Measurements from ENCODE around the gene KRTAP3-3.
"Not testable (repeated sequence)": the region's sequence is repeated elsewhere in the genome, so short reads cannot be mapped to it uniquely, and the experiment has no call there.

The KRTAP3-3 gene

DNA sequence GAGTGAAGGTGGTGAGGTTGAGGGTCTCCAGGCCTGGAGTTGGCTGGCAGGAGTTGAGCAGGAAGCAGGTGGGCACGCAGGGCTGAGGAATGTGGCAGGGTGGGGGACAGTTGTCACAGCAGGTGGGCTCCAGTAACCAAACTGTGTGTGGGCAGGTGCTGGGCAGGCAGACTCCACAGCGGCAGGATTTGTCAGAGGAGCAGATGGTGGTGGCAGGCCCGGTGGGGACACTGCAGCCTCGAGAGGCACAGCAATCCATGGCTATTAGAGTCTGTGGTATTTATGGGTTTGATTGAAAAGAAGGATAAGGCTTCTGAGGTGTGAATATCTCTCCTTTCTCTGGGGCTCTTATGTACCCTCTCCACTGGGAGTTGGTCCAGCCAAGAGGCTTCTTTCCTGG is at the start of gene KRTAP3-3:
Gene KRTAP3-3 (minus strand): TSS at position 326 of the 400 bp plus-strand sequence. CDS start 67 bp downstream, at position 259.
- no peak for DNase-seq (ENCODE audit: low spot score)

DNA sequence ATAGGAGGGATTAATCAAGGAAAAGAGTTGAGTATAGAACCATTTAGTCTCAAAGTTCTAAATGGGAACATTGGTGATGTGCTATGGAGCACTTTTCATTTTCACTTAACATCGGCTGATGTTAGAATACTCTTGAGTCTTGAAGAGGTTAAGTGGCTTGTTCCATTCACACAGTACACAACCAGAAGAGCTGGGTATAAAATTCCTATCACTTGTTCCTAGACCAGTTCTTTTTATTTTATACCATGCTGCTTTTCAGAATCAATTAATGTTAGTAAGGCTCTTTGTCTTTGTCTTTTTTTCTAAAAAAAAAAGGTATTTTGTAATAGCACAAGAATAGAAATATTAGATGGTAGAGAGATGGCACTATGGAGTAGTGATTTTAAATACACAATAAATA is 49.0 kb upstream of the KRTAP3-3 start:
- no peak for DNase-seq (ENCODE audit: low spot score)

DNA sequence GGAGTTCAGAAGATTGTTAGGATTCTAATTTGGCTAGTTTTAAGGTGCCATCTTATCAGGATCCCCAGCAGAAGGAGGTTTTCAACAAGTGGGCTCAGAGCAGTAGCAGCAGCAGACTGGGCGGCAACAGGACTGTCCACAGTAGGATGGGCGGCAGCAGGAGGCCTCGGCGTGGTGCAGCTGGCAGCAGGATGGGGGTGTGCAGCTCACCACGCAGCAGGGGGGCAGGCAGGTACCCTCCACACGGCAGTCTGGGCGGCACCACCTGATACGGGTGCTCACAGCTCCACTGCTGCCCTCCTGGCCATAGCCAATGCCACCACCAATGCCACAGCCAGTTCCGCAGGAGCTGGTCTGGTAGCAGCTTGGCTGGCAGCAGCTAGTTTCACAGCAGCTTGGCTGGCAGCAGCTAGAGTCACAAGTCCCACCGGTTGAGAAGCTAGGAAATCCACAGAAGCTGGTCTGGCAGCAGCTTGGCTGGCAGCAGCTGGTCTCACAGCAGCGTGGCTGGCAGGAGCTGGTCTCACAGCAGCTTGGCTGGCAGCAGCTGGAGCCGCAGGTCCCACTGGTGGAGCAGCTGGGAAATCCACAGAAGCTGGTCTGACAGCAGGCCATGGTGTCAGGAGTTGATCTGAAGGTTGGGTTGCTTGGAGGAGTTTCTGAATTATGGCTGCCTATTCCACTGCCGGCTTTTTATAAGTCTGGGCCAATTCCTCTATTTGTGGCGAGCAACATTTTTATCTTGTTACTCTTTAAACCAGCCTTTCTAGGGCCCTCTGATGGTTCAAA is 47.0 kb upstream of the KRTAP3-3 start, which contains the start of gene KRTAP1-1:
Gene KRTAP1-1 (minus strand): TSS at position 668 of the 789 bp plus-strand sequence. CDS start 53 bp downstream, at position 615.
- peak; percentile 43 for DNase-seq (ENCODE audit: low spot score)

DNA sequence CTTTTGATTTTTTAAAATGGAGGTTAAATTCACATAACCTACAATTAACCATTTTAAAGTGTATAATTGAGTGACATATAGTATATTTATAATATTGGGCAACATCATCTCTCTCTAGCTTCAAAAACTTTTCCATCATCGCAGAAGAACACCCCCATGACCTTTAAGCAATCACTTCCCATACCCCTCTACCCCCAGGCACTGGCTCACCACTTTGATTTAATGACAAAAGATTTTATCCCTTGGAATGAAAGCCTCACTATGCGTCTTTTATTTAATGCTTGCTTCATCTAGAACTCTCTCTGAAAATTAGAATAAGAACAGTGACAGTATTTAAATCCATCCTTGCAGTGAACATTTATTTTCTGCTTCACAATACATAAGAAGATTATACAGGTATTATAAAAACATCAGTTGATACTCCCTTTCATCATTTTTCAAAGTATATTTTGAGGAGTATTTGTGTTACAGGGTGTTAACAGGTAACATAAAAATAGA is 43.9 kb upstream of the KRTAP3-3 start:
- no peak for DNase-seq (ENCODE audit: low spot score)

DNA sequence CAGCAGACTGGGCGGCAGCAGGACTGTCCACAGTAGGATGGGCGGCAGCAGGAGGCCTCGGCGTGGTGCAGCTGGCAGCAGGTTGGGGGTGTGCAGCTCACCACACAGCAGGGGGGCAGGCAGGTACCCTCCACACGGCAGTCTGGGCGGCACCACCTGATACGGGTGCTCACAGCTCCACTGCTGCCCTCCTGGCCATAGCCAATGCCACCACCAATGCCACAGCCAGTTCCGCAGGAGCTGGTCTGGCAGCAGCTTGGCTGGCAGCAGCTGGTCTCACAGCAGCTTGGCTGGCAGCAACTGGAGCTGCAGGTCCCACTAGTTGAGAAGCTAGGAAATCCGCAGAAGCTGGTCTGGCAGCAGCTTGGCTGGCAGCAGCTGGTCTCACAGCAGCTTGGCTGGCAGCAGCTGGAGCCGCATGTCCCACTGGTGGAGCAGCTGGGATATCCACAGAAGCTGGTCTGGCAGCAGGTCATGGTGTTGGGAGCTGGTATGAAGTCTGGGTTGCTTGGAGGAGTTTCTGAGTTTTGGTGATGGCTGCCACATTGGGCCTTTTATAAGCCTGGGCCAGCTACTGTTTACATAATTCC is 40.5 kb upstream of the KRTAP3-3 start, which contains the start of gene KRTAP1-3:
Gene KRTAP1-3 (minus strand): TSS at position 529 of the 590 bp plus-strand sequence. CDS start 53 bp downstream, at position 476.
- not testable (repeated sequence) for DNase-seq (ENCODE audit: low spot score)

DNA sequence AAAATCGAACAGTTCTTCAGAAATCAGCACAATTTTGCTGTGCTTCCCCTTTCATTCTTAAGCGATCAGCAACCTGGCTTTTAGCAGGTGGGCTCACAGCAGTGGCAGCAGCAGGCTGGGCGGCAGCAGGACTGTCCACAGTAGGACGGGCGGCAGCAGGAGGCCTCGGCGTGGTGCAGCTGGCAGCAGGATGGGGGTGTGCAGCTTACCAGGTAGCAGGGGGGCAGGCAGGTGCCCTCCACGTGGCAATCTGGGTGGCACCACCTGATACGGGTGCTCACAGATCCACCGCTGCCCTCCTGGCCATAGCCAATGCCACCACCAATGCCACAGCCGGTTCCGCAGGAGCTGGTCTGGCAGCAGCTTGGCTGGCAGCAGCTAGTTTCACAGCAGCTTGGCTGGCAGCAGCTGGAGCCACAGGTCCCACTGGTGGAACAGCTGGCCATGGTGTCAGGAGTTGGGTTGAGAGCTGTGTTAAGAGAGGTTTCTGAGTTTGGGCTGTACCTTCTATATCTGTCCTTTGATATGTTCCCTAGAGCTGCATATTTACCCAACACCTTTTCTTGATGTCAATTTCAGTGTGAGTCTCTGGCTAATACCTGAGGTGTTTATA is 35.8 kb upstream of the KRTAP3-3 start, which contains the start of gene KRTAP1-4:
Gene KRTAP1-4 (minus strand): TSS at position 563 of the 613 bp plus-strand sequence. CDS start 117 bp downstream, at position 446.
- no peak for DNase-seq (ENCODE audit: low spot score)

DNA sequence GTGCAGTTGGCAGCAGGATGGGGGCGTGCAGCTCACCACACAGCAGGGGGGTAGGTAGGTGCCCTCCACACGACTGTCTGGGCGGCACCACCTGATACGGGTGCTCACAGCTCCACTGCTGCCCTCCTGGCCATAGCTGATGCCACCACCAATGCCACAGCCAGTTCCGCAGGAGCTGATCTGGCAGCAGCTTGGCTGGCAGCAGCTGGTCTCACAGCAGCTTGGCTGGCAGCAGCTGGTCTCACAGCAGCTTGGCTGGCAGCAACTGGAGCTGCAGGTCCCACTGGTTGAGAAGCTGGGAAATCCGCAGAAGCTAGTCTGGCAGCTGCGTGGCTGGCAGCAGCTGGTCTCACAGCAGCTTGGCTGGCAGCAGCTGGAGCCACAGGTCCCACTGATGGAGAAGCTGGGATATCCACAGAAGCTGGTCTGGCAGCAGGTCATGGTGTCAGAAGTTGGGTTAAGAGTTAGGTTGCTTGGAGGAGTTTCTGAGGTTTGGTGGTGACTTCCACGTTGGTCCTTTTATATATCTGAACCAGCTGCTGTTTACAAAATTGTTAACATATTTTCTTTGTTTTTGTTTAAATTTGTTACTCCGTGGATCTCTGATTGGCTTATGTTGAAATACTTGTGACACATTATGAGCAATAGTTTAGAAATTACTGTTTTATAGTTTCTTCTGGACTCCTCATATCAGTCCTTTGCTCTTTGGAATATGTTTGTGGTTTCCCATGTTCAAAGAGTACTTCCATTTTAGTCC is 32.9 kb upstream of the KRTAP3-3 start, which contains the start of gene KRTAP1-5:
Gene KRTAP1-5 (minus strand): TSS at position 494 of the 757 bp plus-strand sequence. CDS start 53 bp downstream, at position 441.
- peak; percentile 68 for DNase-seq (ENCODE audit: low spot score)

DNA sequence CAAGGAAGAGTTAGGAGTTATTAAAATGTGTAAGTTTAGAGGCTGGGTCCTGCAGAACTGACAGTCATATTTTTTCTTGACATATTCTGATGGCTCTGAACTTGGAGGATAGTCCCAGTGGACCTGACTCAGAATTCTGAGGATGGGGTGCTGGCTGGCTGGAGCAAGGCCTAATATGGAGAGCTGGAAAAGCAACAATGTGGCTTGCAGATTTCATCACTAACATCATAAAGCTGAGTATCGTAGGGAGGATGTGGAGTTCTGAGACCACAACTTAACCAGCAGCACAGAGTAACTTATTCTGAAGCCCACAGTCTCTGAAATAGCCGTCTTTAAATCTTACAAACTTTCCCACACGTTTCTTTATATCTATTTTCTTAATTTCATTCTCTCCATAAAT is 30.7 kb upstream of the KRTAP3-3 start:
- DNase-seq (ENCODE audit: low spot score) = peak; percentile 51

DNA sequence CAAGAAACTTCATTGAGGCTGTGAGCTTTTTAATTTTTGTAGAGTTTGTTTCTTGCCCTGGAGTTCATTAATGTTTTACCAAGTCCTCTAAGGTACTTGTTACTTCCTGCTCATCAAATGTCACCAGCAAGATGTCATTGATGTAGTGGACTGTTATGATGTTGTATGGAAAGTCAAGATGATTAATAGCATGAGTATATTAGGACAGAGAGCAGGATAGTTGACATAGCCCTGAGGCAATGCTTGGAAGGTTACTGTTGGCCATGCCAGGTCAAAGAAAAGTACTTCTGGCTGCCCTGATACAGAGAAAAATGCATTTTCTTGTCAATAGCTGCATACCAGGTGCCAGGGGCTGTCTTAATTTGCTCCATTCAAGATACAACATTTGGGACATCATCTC is 26.4 kb upstream of the KRTAP3-3 start:
- no peak for DNase-seq (ENCODE audit: low spot score)

DNA sequence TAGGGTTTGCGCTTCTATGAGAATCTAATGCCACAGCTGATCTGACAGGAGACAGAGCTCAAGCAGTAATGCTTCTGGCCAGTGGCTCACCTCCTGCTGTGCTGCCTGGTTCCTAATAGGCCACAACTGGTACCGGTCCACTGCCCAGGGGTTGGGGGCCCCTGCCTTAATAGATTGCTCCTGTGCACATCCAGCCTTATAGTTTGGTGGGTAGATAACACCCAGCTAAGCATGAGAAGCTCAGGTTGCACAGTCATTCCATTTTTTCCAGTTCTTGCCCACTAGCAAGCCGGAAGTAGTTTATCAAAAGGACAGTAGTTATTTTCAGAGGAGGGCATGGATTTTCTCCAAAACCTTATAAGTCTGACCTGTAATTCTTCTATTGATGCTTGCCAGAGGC is 25.5 kb upstream of the KRTAP3-3 start:
- no peak for DNase-seq (ENCODE audit: low spot score)

DNA sequence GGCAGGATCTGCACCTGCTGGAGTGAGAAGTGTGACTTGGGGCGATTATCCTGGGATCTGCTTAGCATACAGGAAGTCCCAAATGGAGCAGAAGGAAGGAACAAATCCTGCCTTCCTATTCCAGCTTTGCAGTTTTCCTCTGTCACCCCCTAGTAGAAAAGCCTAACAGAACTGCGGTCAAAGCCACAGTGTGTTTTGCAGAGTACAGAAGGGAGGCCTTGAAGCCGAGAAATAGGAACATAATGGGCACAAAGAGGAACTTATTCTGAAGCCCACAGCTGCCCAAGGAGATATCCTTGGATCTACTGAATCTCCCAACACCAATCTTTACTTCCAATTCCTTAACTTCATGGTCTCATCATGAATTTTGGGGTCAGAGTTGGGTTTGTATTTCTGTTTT is 24.6 kb upstream of the KRTAP3-3 start:
- no peak for DNase-seq (ENCODE audit: low spot score)

DNA sequence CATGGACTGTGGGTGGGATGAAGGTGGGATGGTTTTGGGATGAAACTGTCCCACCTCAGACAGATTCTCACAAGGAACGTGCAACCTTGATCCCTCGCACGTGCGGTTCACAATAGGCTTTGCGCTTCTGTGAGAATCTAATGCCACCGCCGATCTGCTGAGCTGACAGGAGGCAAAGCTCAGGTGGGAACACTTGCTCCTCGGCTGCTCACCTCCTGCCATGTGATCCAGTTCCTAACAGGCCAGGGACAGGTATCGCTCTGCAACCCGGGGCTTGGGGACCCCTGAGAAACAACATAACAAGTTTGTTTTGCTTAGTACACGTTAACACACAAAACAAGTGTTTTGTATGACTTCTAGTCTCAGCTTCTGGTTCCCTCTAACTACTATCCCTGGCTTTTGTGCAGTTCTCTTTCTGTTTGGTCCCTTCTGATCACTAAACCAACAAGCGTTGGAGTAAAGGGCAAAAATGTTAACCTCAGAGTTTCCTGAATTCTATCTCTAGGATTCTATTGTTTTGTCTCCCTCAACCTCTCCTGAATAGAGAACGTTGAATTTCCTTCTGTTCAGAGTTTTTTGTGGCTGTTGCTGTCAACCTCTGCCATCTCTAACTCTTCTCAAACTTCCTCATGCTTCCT is 22.7 kb upstream of the KRTAP3-3 start:
- no peak for DNase-seq (ENCODE audit: low spot score)

DNA sequence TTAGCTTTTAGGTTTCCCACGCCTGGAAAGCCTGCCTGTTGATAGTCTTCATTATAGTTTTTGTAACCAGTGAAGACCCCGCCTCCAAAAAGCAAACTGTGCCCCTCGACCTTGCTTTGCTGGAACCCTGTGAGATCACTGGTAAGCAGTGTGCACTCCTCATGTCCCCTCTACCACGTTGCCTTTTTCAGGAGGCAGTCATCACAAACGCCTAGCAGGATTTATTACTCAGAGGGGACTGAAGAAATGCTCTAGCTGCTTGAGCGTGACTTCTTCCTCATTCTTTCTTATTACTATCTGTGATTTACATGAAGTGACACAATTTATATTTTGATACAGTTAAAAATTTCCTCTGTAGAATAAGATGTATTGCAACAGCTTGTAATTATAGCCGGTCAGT is 21.5 kb upstream of the KRTAP3-3 start:
- no peak for DNase-seq (ENCODE audit: low spot score)

DNA sequence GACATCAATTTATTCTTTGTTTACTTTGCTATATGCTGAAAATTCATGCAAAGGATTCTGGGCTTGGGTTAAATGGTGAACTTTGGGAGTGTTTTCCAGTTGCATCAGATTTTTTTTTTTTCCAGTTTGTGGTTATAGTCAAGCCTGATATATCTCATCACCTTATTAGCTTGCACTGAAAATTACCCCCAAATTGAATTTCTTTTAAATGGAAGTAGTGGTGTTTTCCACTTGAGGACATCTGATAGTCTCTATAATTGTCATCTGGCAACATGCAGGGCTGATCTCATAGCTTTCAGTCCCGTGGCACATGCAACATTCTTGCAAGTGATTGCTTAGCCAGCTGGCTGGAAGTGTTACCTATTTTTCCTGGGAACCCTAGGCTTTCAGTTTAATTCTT is 19.6 kb upstream of the KRTAP3-3 start:
- peak; percentile 54 for DNase-seq (ENCODE audit: low spot score)

DNA sequence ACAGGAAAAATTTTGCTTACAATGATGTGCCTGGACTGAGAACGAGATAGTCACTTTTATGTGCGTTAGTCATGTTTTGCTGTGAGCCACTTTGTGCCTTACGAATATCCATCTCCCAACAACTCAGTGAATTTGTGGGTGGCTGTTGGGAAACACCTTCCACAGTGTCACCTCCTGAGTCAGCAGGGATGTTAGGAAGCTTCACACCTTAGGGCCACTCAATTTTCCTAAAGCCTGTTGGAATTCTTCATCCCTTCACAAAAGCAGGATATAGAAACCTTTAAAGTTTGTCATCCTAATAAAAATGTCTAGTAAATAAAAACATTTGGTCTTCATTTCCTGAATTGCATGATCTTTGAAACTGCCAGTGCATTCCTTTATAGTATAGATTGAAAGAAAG is 19.2 kb upstream of the KRTAP3-3 start:
- peak; percentile 13 for DNase-seq (ENCODE audit: low spot score)

DNA sequence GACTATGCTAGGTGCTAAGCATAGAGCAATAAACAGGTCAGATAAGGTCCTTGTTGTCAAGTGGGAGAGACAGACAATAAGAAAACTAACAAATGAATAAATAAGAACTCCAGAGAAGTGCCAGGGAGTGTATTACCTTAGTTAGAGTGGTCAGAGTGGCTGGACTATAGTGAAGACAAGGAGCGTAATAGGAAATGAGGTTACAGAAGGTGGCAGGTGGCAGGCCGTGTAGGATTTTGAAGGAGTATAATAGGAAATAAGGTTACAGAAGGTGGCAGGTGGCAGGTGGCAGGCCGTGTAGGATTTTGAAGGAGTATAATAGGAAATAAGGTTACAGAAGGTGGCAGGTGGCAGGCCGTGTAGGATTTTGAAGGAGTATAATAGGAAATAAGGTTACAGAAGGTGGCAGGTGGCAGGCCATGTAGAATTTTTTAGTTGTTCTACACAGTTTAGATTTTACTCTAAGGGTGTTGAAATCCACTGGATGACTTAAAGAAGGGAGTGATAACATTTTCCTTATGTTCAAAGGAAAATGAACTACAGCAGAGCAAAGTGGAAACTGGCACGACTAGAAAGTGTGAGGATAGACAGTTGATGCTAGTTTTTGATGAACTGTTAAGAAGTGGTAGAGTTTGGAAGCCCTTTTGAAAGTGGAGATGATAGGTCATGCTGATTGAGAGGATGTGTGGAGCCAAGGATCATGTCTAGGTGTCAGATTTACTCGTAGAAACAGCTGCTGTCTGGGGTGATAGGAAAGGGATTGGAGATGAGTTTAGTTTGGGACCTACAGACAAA is 18.6 kb upstream of the KRTAP3-3 start:
- DNase-seq (ENCODE audit: low spot score) = no peak

DNA sequence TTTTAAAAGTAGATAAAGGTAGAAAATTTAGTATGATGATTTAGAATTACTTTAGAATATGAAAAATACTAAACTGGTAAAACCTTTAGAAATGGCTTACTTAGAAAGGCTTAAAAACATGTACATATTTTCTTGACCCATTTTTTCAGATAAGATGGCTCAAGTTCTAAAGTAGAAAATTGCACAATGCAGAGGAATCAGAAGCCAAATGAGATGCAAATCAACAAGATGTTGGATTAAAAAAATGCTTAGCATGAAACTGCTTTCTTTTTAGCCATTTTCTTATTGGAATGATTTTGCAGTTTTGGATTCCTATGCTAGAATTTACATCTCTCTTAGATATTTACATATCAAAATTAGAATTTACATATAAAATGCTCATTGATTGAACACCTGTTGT is 16.5 kb upstream of the KRTAP3-3 start:
- DNase-seq (ENCODE audit: low spot score) = peak; percentile 9

DNA sequence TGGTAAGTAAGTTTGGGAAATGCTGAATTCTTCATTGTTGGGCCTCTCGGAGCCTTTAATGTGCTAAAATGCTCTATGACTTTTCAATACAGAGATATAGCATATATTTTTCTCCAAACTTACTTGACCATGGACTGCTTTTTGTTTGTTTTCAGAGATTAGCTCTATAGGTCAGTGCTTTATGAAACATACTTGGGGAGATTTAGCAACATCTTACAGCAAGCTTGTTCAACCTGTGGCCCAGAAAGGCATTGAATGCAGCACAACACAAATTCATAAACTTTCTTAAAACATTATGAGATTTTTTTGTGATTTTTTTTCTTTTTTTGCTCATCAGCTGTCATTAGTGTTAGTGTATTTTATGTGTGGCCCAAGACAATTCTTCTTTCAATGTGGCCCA is 16.0 kb upstream of the KRTAP3-3 start:
- no peak for DNase-seq (ENCODE audit: low spot score)

DNA sequence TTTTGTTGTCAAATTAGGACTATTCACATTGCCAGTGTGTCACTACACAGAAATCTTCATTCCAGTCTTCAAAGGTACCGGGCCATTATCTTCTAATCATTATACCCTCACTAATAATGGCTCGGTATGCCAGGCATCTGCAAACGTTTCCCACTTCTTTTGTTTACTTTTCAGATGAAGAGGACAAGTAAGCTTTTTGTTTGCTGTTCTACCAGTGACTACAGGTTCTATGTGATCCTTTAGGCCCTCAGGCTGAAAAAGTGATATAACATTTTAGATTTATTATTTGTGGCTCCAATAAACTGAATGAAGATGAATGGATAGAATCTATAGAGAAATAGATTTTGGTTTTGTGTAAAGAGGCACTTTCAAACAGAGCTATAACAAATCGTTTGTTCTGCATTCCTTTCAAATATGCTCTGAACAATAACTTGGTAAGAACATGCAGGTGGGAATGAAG is 15.4 kb upstream of the KRTAP3-3 start:
- DNase-seq (ENCODE audit: low spot score) = no peak

DNA sequence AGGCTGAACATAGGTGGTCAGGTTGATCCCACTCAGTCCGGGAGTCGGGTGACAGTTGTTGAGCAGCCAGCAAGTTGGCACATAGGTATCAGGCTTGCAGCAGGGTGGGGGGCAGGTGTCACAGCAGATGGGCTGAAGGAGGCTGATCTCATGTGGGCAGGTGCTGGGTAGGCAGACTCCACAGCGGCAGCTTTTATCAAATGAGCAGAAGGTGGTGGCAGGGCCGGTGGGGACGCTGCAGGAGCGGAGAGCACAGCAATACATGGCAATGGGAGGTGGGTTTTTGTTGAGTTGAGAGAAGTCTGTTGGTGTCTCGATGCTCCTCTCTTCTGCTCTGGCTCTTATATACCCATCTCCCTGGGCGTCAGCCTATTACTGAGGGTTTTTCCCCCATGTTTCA is 14.8 kb upstream of the KRTAP3-3 start, which contains the start of gene KRTAP3-1:
Gene KRTAP3-1 (minus strand): TSS at position 318 of the 400 bp plus-strand sequence. CDS start 54 bp downstream, at position 264.
- no peak for DNase-seq (ENCODE audit: low spot score)
